Measurements from ENCODE around the gene HSDL2.

DNA sequence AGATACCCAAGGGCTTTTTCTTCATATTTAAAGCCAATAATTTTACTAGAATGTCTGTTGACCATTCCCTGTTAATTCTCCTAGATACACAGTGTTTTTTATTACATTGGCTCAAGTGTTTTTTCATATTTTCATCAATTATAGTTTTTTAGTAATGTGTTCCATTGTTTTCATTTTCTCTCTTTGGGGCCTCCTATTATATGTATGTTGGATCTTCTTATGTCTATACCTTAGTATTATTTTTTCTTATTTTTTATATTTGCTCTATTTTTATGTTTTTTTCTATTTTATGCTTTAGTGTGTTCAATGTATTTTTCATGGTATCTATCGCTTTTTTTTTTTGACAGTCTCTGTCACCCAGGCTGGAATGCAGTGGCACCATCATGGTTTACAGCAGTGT is 114.2 kb downstream of the HSDL2 start:
- TF ChIP-seq YY1 (IDR thresholded peaks at IDR 0.05; ENCODE audit: low read depth) = no peak
- TF ChIP-seq FOXM1 (IDR thresholded peaks at IDR 0.05; ENCODE audit: borderline replicate concordance, low read depth) = no peak
